ENCODE measurements around the gene HINFP.

Gene HINFP

GRCh38 chr11:119152604-119153003 lies 31.2 kb downstream of the HINFP start:
- WGBS = 80% methylated on average over 3 of the region's 4 CpGs
- no peak overlapping the region for H2BK12ac ChIP-seq (ENCODE audit: low read length in 2 of 2)
- H3K27me3 ChIP-seq (ENCODE audit: control insufficient read depth in 1 of 2, insufficient read depth in 1 of 2, low read length in 2 of 2) = peaks cover 54 to 83% of the 10 kb centered on the region in 2 experiments
- H3K4ac ChIP-seq (ENCODE audit: low read depth in 1 of 2, low read length in 2 of 2) = no peak overlapping the region
- no peak for DNase-seq
- peak overlapping the region in 1 of 2 experiments; percentile 53 for H3K14ac ChIP-seq (ENCODE audit: low read length in 2 of 2)
- no peak overlapping the region for H3K27ac ChIP-seq (ENCODE audit: low read length, poor library complexity, severe bottlenecking)
- no peak overlapping the region for H2AK5ac ChIP-seq (ENCODE audit: low read length, severe bottlenecking)
- no peaks in the 10 kb centered on the region for H3K79me1 ChIP-seq (replicated peaks; ENCODE audit: low read length, poor library complexity, severe bottlenecking)
- H2BK5ac ChIP-seq (ENCODE audit: low read depth, low read length, poor library complexity, severe bottlenecking) = no peak overlapping the region
- no peak overlapping the region for H3K4me2 ChIP-seq (ENCODE audit: low read length, poor library complexity, severe bottlenecking)
- H3K4me3 ChIP-seq (ENCODE audit: insufficient read depth in 1 of 2, low read depth in 1 of 2, low read length in 2 of 2) = no peak overlapping the region
- H3K9me3 ChIP-seq (ENCODE audit: control insufficient read depth, low read length) = no peaks in the 10 kb centered on the region
- H3K23ac ChIP-seq (ENCODE audit: low read length in 2 of 2) = no peak overlapping the region
- no peak overlapping the region for H2BK120ac ChIP-seq (ENCODE audit: low read depth, low read length)
- no peak overlapping the region for H2AFZ ChIP-seq (ENCODE audit: low read depth, low read length)
- H3K9ac ChIP-seq (ENCODE audit: low read length) = no peak overlapping the region
- H4K91ac ChIP-seq (ENCODE audit: low read length) = no peak overlapping the region
- no peaks in the 10 kb centered on the region for H3K36me3 ChIP-seq (ENCODE audit: control insufficient read depth in 1 of 2, insufficient read depth in 2 of 2, low read depth in 1 of 2, low read length in 2 of 2)
- H3K4me1 ChIP-seq (ENCODE audit: control insufficient read depth, insufficient read depth, low read depth, low read length) = peaks cover 17% of the 10 kb centered on the region
- H4K8ac ChIP-seq (ENCODE audit: low read length) = no peak overlapping the region
- no peak overlapping the region for H3K18ac ChIP-seq (ENCODE audit: low read depth in 1 of 2, low read length in 2 of 2)
- H2BK15ac ChIP-seq (ENCODE audit: low read depth, poor library complexity, severe bottlenecking) = no peak overlapping the region

GRCh38 chr11:119153049-119153818 lies 31.9 kb downstream of the HINFP start:
- no peak overlapping the region for H2AK5ac ChIP-seq (ENCODE audit: low read length, severe bottlenecking)
- DNase-seq = no peak
- no peaks in the 10 kb centered on the region for H3K79me1 ChIP-seq (replicated peaks; ENCODE audit: low read length, poor library complexity, severe bottlenecking)
- H3K4ac ChIP-seq (ENCODE audit: low read depth in 1 of 2, low read length in 2 of 2) = no peak overlapping the region
- no peak overlapping the region for H2AFZ ChIP-seq (ENCODE audit: low read depth, low read length)
- H3K14ac ChIP-seq (ENCODE audit: low read length in 2 of 2) = no peak overlapping the region
- no peak overlapping the region for H2BK15ac ChIP-seq (ENCODE audit: low read depth, poor library complexity, severe bottlenecking)
- H4K8ac ChIP-seq (ENCODE audit: low read length) = no peak overlapping the region
- H3K9ac ChIP-seq (ENCODE audit: low read length) = no peak overlapping the region
- H3K4me3 ChIP-seq (ENCODE audit: insufficient read depth in 1 of 2, low read depth in 1 of 2, low read length in 2 of 2) = no peak overlapping the region
- H3K23ac ChIP-seq (ENCODE audit: low read length in 2 of 2) = no peak overlapping the region
- H3K18ac ChIP-seq (ENCODE audit: low read depth in 1 of 2, low read length in 2 of 2) = no peak overlapping the region
- H3K27ac ChIP-seq (ENCODE audit: low read length, poor library complexity, severe bottlenecking) = no peak overlapping the region
- H3K4me1 ChIP-seq (ENCODE audit: control insufficient read depth, insufficient read depth, low read depth, low read length) = peaks cover 14% of the 10 kb centered on the region
- H4K91ac ChIP-seq (ENCODE audit: low read length) = no peak overlapping the region
- WGBS = 78% methylated on average over 9 of the region's 9 CpGs
- no peak overlapping the region for H3K4me2 ChIP-seq (ENCODE audit: low read length, poor library complexity, severe bottlenecking)
- peaks cover 48 to 80% of the 10 kb centered on the region in 2 experiments for H3K27me3 ChIP-seq (ENCODE audit: control insufficient read depth in 1 of 2, insufficient read depth in 1 of 2, low read length in 2 of 2)
- H2BK5ac ChIP-seq (ENCODE audit: low read depth, low read length, poor library complexity, severe bottlenecking) = no peak overlapping the region
- no peak overlapping the region for H2BK120ac ChIP-seq (ENCODE audit: low read depth, low read length)
- no peak overlapping the region for H2BK12ac ChIP-seq (ENCODE audit: low read length in 2 of 2)
- no peaks in the 10 kb centered on the region for H3K36me3 ChIP-seq (ENCODE audit: control insufficient read depth in 1 of 2, insufficient read depth in 2 of 2, low read depth in 1 of 2, low read length in 2 of 2)
- H3K9me3 ChIP-seq (ENCODE audit: control insufficient read depth, low read length) = no peaks in the 10 kb centered on the region

- H2AFZ ChIP-seq (ENCODE audit: low read depth, low read length) = no peak overlapping the region
- no peak overlapping the region for H2BK15ac ChIP-seq (ENCODE audit: low read depth, poor library complexity, severe bottlenecking)
- H3K4ac ChIP-seq (ENCODE audit: low read depth in 1 of 2, low read length in 2 of 2) = no peak overlapping the region
- H4K8ac ChIP-seq (ENCODE audit: low read length) = no peak overlapping the region
- no peak overlapping the region for H3K14ac ChIP-seq (ENCODE audit: low read length in 2 of 2)
- no peaks in the 10 kb centered on the region for H3K36me3 ChIP-seq (ENCODE audit: control insufficient read depth in 1 of 2, insufficient read depth in 2 of 2, low read depth in 1 of 2, low read length in 2 of 2)
- DNase-seq = no peak
- H3K27ac ChIP-seq (ENCODE audit: low read length, poor library complexity, severe bottlenecking) = no peak overlapping the region
- H3K9ac ChIP-seq (ENCODE audit: low read length) = no peak overlapping the region
- H3K23ac ChIP-seq (ENCODE audit: low read length in 2 of 2) = no peak overlapping the region
- no peak overlapping the region for H2AK5ac ChIP-seq (ENCODE audit: low read length, severe bottlenecking)
- no peak overlapping the region for H3K18ac ChIP-seq (ENCODE audit: low read depth in 1 of 2, low read length in 2 of 2)
- no peak overlapping the region for H3K4me3 ChIP-seq (ENCODE audit: insufficient read depth in 1 of 2, low read depth in 1 of 2, low read length in 2 of 2)
- H2BK5ac ChIP-seq (ENCODE audit: low read depth, low read length, poor library complexity, severe bottlenecking) = no peak overlapping the region
- H3K4me2 ChIP-seq (ENCODE audit: low read length, poor library complexity, severe bottlenecking) = no peak overlapping the region
- no peak overlapping the region for H2BK120ac ChIP-seq (ENCODE audit: low read depth, low read length)
- WGBS = 88% methylated on average over 4 of the region's 6 CpGs
- no peaks in the 10 kb centered on the region for H3K9me3 ChIP-seq (ENCODE audit: control insufficient read depth, low read length)
- H2BK12ac ChIP-seq (ENCODE audit: low read length in 2 of 2) = no peak overlapping the region
- H3K27me3 ChIP-seq (ENCODE audit: control insufficient read depth in 1 of 2, insufficient read depth in 1 of 2, low read length in 2 of 2) = peaks cover 42 to 78% of the 10 kb centered on the region in 2 experiments
- H3K4me1 ChIP-seq (ENCODE audit: control insufficient read depth, insufficient read depth, low read depth, low read length) = peaks cover 8% of the 10 kb centered on the region
- no peak overlapping the region for H4K91ac ChIP-seq (ENCODE audit: low read length)
- H3K79me1 ChIP-seq (replicated peaks; ENCODE audit: low read length, poor library complexity, severe bottlenecking) = no peaks in the 10 kb centered on the region
Measured at GRCh38 chr11:119154178-119154577, 32.8 kb downstream of the HINFP start.

GRCh38 chr11:119155733-119156492 lies 34.5 kb downstream of the HINFP start:
- H3K4me2 ChIP-seq (ENCODE audit: low read length, poor library complexity, severe bottlenecking) = no peak overlapping the region
- no peak overlapping the region for H2AFZ ChIP-seq (ENCODE audit: low read depth, low read length)

More at GRCh38 chr11:119155733-119156492, 34.5 kb downstream of the HINFP start:
- Histone ChIP-seq H2BK12ac (ENCODE audit: low read length in 2 of 2) (no peak overlapping the region), H3K79me1 (replicated peaks; ENCODE audit: low read length, poor library complexity, severe bottlenecking) (no peaks in the 10 kb centered on the region), H3K27ac (ENCODE audit: low read length, poor library complexity, severe bottlenecking) (no peak overlapping the region), H3K4me3 (ENCODE audit: insufficient read depth in 1 of 2, low read depth in 1 of 2, low read length in 2 of 2) (no peak overlapping the region), H2BK15ac (ENCODE audit: low read depth, poor library complexity, severe bottlenecking) (no peak overlapping the region), H2AK5ac (ENCODE audit: low read length, severe bottlenecking) (no peak overlapping the region), H3K23ac (ENCODE audit: low read length in 2 of 2) (no peak overlapping the region), H2BK120ac (ENCODE audit: low read depth, low read length) (no peak overlapping the region), H3K4me1 (ENCODE audit: control insufficient read depth, insufficient read depth, low read depth, low read length) (no peaks in the 10 kb centered on the region), H3K9me3 (ENCODE audit: control insufficient read depth, low read length) (no peaks in the 10 kb centered on the region), H4K91ac (ENCODE audit: low read length) (no peak overlapping the region), H3K14ac (ENCODE audit: low read length in 2 of 2) (no peak overlapping the region), H4K8ac (ENCODE audit: low read length) (no peak overlapping the region), H3K9ac (ENCODE audit: low read length) (no peak overlapping the region), H3K27me3 (ENCODE audit: control insufficient read depth in 1 of 2, insufficient read depth in 1 of 2, low read length in 2 of 2) (peaks cover 29 to 76% of the 10 kb centered on the region in 2 experiments), H3K36me3 (ENCODE audit: control insufficient read depth in 1 of 2, insufficient read depth in 2 of 2, low read depth in 1 of 2, low read length in 2 of 2) (no peaks in the 10 kb centered on the region), H3K18ac (ENCODE audit: low read depth in 1 of 2, low read length in 2 of 2) (no peak overlapping the region), H3K4ac (ENCODE audit: low read depth in 1 of 2, low read length in 2 of 2) (no peak overlapping the region), H2BK5ac (ENCODE audit: low read depth, low read length, poor library complexity, severe bottlenecking) (no peak overlapping the region)
- 50% methylated on average over 6 of the region's 8 CpGs for WGBS
- no peak for DNase-seq

Measured in mesenchymal stem cell (in vitro differentiated cells and primary cell).